Osteoblast (primary cell): Measurements from ENCODE around the gene RDH11. TPM values are rescaled to one million over a fixed set of nuclear protein-coding genes. Genes with fewer than 3 reads are reported as not detected.
A peak's percentile ranks its signal among the peaks of the same experiment; 100 is the strongest.
"Not testable (repeated sequence)": the region's sequence is repeated elsewhere in the genome, so short reads cannot be mapped to it uniquely, and the experiment has no call there.

ENCODE experiments used
- DNase-seq: peaks from one replicate; pipeline ENCODE4 v3.0.0; 2011; ENCODE audit warnings: low spot score, mixed read lengths; ENCODE audit not compliant: insufficient read length; ENCODE audit errors: missing footprints
- H2AFZ ChIP-seq: 2 replicates; pipeline ENCODE4 v1.6.0; 2011; ENCODE audit warnings: mild to moderate bottlenecking, low read length
- H3K27ac ChIP-seq: 2 replicates; pipeline ENCODE4 v1.5.1; 2011; ENCODE audit warnings: mild to moderate bottlenecking, low read depth, low read length, moderate library complexity
- H3K27me3 ChIP-seq: 2 replicates; pipeline ENCODE4 v1.6.0; 2012; ENCODE audit warnings: mild to moderate bottlenecking, control low read depth, inconsistent platforms, low read length, moderate library complexity; ENCODE audit not compliant: insufficient read depth
- H3K36me3 ChIP-seq: 2 replicates; pipeline ENCODE4 v1.5.1; 2011; ENCODE audit warnings: mild to moderate bottlenecking, low read length, control low read depth, moderate library complexity; ENCODE audit not compliant: insufficient read depth
- H3K4me1 ChIP-seq: 2 replicates; pipeline ENCODE4 v1.5.1; 2011; ENCODE audit warnings: mild to moderate bottlenecking, low read length, control low read depth, moderate library complexity; ENCODE audit not compliant: insufficient read depth
- H3K4me2 ChIP-seq: 2 replicates; pipeline ENCODE4 v1.6.0; 2011; ENCODE audit warnings: mild to moderate bottlenecking, low read length; ENCODE audit not compliant: insufficient read depth
- H3K4me3 ChIP-seq: fragments of 200-600 bp; sonication (generic); 3 replicates; pipeline ENCODE4 v1.5.1; 2012; ENCODE audit warnings: mild to moderate bottlenecking, low read length, inconsistent platforms; ENCODE audit not compliant: insufficient read depth
- H3K79me2 ChIP-seq: 2 replicates; pipeline ENCODE4 v1.6.0; 2012; ENCODE audit warnings: mild to moderate bottlenecking, low read length, control low read depth, inconsistent platforms; ENCODE audit not compliant: insufficient read depth
- H3K9me3 ChIP-seq: 2 replicates; pipeline ENCODE4 v1.5.1; 2011; ENCODE audit warnings: low read depth, low read length, control low read depth
- H4K20me1 ChIP-seq: 2 replicates; pipeline ENCODE4 v1.6.0; 2012; ENCODE audit warnings: mild to moderate bottlenecking, low read length, control low read depth; ENCODE audit not compliant: insufficient read depth
- total RNA-seq: library from RNA; depleted of rRNA; stranded (reverse); fragments of >200 nt; gene quantifications from 2 replicates; pipeline ENCODE4 v1.2.3, GENCODE V29; 2012
- TF ChIP-seq, protein P1 (sequence below): IDR thresholded peaks from 2 replicates; pipeline ENCODE4 v1.5.1; 2011; ENCODE audit warnings: mild to moderate bottlenecking, low read depth, low read length, moderate library complexity; ENCODE audit errors: extremely low read depth

The RDH11 gene
- total RNA-seq, 1 donor, result 143 TPM

- Histone ChIP-seq H3K36me3 (no peaks in the 10 kb centered on the region), H3K9me3 (no peaks in the 10 kb centered on the region), H3K27me3 (peaks cover 48% of the 10 kb centered on the region), H3K4me3 (no peak overlapping the region), H3K4me1 (no peaks in the 10 kb centered on the region), H3K79me2 (no peaks in the 10 kb centered on the region), H3K27ac (no peak overlapping the region), H3K4me2 (peak overlapping the region; percentile 44), H4K20me1 (no peaks in the 10 kb centered on the region), H2AFZ (peak overlapping the region; percentile 10)
- no peak for DNase-seq
- TF ChIP-seq, protein P1, sequence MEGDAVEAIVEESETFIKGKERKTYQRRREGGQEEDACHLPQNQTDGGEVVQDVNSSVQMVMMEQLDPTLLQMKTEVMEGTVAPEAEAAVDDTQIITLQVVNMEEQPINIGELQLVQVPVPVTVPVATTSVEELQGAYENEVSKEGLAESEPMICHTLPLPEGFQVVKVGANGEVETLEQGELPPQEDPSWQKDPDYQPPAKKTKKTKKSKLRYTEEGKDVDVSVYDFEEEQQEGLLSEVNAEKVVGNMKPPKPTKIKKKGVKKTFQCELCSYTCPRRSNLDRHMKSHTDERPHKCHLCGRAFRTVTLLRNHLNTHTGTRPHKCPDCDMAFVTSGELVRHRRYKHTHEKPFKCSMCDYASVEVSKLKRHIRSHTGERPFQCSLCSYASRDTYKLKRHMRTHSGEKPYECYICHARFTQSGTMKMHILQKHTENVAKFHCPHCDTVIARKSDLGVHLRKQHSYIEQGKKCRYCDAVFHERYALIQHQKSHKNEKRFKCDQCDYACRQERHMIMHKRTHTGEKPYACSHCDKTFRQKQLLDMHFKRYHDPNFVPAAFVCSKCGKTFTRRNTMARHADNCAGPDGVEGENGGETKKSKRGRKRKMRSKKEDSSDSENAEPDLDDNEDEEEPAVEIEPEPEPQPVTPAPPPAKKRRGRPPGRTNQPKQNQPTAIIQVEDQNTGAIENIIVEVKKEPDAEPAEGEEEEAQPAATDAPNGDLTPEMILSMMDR, result no peak
Measured at GRCh38 chr14:67721875-67722274, 26.3 kb upstream of the RDH11 start.

DNA sequence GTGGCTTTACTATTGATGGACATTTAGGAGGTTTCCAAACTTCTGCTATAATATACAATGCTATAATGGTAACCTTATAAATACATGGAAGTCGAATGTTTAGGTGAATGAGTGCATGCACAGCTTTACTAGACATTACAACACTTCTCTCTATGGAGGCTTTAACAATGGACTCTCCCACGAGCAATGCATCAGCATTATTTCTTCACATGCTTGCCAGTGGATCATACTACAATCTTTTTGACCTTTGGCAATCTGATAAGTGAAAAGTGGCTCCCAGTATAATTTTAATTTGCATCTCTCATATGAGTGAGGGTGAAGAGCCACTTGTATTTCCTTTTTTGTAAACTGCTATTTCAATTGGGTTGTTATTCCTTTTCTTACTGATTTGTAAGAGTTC lies 24.3 kb upstream of the RDH11 start:
- TF ChIP-seq, protein P1, result no peak
- H3K79me2 ChIP-seq, result no peaks in the 10 kb centered on the region

DNA sequence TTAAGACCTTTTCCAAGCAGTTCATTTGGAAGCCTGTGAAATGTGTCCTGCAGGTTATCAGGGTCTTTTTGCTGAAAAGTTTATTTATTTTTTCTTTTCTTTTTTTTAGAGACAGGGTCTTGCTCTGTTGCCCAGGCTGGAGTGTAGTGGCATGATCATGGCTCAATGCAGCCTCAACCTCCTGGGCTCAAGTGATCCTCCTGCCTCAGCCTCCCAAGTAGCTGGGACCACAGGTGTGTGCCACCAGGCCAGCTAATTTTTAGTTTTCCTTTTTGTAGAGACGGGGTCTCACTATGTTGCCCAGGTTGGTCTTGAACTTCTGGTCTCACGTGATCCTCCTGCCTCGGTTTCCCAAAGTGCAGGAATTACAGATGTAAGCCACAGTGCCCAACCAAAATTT lies 23.8 kb upstream of the RDH11 start:
- not testable (repeated sequence) for H3K36me3 ChIP-seq, H3K4me2 ChIP-seq, H3K27ac ChIP-seq, H4K20me1 ChIP-seq, H3K4me1 ChIP-seq, DNase-seq, H3K4me3 ChIP-seq, H3K79me2 ChIP-seq, H2AFZ ChIP-seq, H3K9me3 ChIP-seq
- peaks cover 27% of the 10 kb centered on the region for H3K27me3 ChIP-seq

More for the DNA sequence above, 24.3 kb upstream of the RDH11 start:
- no peak overlapping the region for H2AFZ ChIP-seq
- no peak overlapping the region for H3K4me3 ChIP-seq
- no peaks in the 10 kb centered on the region for H3K4me1 ChIP-seq
- H4K20me1 ChIP-seq, result no peaks in the 10 kb centered on the region
- no peak for DNase-seq
- H3K4me2 ChIP-seq, result no peak overlapping the region
- no peaks in the 10 kb centered on the region for H3K9me3 ChIP-seq
- no peaks in the 10 kb centered on the region for H3K36me3 ChIP-seq
- H3K27me3 ChIP-seq, result peaks cover 30% of the 10 kb centered on the region
- no peak overlapping the region for H3K27ac ChIP-seq

- no peak for DNase-seq
- no peaks in the 10 kb centered on the region for H3K9me3 ChIP-seq
- peaks cover 19% of the 10 kb centered on the region for H3K27me3 ChIP-seq
- H3K4me1 ChIP-seq, result no peaks in the 10 kb centered on the region
- no peaks in the 10 kb centered on the region for H4K20me1 ChIP-seq
- H2AFZ ChIP-seq, result no peak overlapping the region
- no peaks in the 10 kb centered on the region for H3K79me2 ChIP-seq
- H3K4me2 ChIP-seq, result no peak overlapping the region
- TF ChIP-seq, protein P1, result no peak
- H3K4me3 ChIP-seq, result no peak overlapping the region
- H3K27ac ChIP-seq, result no peak overlapping the region
- H3K36me3 ChIP-seq, result no peaks in the 10 kb centered on the region
Measured at GRCh38 chr14:67718265-67718664, 22.7 kb upstream of the RDH11 start.

- H2AFZ ChIP-seq, result no peak overlapping the region
- H3K9me3 ChIP-seq, result no peaks in the 10 kb centered on the region
- H3K27me3 ChIP-seq, result peaks cover 10% of the 10 kb centered on the region
- no peaks in the 10 kb centered on the region for H3K4me1 ChIP-seq
- no peak overlapping the region for H3K27ac ChIP-seq
- H3K79me2 ChIP-seq, result no peaks in the 10 kb centered on the region
- DNase-seq, result no peak
- H3K4me3 ChIP-seq, result no peak overlapping the region
- H4K20me1 ChIP-seq, result no peaks in the 10 kb centered on the region
- H3K4me2 ChIP-seq, result no peak overlapping the region
- TF ChIP-seq, protein P1, result no peak
- H3K36me3 ChIP-seq, result no peaks in the 10 kb centered on the region
Measured at GRCh38 chr14:67717048-67717447, 21.5 kb upstream of the RDH11 start.
